GM10266 (cell line): ENCODE measurements around the gene TNIK.

Experiments
- DNase-seq: peaks from one replicate; pipeline ENCODE4 v3.0.0; 2012; ENCODE audit errors: extremely low spot score
- TF ChIP-seq, protein P1 (sequence below): IDR thresholded peaks from 2 replicates; pipeline ENCODE4 v1.5.1; 2012; ENCODE audit warnings: mild to moderate bottlenecking, low read depth; ENCODE audit not compliant: control insufficient read depth, insufficient read depth; ENCODE audit errors: missing control alignments

The TNIK gene

DNA sequence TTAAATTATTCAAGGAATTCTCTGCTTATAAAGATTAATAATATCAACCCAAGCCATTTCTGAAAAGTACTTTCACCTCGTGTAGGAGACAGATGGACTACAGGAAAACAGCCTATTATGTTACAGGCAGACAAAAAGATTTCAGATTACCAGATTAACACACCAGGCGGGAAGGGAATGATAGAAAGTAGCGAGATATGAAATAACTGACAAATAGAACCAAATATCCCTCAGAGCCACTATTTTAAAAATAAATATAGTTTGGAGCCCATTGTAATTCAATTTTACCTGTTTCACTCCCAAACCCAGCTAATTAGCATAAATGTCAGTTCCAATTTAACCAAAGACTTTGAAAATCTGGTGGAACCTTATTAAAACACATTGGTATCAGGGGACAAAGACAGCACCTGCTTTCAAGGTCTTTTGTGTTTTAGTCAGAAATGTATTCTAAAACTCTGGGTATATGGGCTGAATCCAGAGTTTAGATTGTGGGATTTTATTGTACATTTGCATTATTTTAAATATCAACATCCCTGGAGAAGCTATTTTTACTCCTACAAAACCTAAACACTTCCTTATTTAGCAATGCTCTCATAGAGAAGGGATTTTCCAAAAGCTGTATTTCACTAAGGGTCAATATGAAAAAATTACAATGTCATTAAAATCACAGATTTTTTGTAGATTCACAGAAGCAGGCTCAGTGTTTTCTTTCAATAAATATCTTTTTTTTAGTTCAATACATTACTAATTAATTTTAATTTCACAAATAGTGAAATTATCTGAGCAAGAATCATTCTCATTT lies 138.4 kb downstream of the TNIK start:
- no peak for DNase-seq
- TF ChIP-seq, protein P1, sequence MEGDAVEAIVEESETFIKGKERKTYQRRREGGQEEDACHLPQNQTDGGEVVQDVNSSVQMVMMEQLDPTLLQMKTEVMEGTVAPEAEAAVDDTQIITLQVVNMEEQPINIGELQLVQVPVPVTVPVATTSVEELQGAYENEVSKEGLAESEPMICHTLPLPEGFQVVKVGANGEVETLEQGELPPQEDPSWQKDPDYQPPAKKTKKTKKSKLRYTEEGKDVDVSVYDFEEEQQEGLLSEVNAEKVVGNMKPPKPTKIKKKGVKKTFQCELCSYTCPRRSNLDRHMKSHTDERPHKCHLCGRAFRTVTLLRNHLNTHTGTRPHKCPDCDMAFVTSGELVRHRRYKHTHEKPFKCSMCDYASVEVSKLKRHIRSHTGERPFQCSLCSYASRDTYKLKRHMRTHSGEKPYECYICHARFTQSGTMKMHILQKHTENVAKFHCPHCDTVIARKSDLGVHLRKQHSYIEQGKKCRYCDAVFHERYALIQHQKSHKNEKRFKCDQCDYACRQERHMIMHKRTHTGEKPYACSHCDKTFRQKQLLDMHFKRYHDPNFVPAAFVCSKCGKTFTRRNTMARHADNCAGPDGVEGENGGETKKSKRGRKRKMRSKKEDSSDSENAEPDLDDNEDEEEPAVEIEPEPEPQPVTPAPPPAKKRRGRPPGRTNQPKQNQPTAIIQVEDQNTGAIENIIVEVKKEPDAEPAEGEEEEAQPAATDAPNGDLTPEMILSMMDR = no peak

DNA sequence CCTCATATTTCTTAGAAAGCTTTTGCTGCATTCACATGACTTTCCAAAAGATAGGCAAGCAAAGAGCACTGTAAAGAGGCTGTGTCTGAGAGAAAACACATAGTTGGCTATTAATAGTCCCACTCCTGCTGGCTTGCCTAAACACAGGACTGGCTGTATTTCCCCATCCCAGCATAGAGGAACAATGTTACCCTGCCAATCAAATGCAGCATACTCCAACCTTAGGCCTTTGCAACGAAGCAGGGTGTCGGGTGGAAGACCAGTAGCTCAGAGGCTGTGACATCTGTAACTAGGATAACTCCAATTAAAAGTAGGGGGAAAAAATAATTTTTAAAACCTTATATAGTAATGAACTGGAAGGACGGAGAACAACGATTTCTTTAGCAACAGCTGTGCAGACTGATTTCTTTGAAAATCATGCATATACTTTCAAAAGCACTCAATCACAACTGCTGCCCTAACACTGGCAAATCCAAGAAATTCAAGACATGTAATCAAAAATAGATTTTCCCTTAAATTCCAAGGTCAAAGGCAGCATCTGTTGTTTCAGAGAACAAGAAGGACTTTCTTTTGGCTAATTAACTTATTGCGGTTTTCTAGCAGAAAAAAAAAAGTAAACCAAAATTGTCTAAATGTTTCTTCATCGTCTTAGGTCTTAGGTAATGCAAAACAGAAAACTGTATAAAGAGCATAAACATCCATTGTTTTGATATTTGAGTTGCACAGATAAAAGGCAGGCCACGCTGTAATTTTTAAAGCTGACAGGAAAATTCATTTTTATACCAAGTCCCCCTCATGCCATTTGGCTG lies 139.3 kb downstream of the TNIK start:
- TF ChIP-seq, protein P1 = no peak
- no peak for DNase-seq

DNA sequence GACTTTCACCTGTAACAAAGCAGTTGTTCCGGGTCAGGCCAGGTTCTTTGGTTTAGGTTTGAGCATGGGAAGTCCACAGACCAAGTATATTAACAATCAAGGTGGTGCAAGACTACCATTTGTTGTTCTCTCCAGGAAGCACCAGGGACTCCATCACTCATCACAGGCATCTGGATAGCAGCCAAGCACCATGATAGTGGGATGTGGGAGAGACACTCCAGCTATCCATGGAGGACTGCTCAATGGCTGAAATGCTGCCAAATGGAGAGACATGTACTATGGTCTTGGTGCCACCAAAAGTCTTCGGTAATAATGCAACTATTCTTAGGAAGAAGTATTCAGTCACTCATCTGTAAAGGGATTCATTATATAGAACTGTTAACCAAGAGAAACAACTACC lies 143.0 kb downstream of the TNIK start:
- TF ChIP-seq, protein P1 = no peak

DNA sequence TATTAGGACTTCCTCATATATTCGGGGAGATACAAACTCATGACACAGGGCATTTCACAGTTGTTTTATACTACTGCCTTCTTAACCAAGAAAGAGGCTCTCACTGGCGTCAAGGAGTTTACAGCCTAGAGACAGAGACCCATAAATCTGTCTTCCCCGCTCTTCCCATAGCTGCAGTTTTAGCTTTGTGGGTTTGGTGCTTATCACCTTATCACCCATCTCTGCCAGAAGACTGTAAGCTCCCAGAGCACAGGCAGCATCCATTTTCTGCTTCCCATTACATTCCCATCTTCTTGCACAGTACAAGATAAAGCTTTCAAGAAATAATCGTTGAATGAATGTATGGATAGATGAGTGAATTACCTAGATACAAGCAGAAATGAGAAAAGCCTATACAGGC lies 144.3 kb downstream of the TNIK start:
- no peak for DNase-seq
- TF ChIP-seq, protein P1 = no peak

More for the DNA sequence above, 143.0 kb downstream of the TNIK start:
- no peak for DNase-seq

DNA sequence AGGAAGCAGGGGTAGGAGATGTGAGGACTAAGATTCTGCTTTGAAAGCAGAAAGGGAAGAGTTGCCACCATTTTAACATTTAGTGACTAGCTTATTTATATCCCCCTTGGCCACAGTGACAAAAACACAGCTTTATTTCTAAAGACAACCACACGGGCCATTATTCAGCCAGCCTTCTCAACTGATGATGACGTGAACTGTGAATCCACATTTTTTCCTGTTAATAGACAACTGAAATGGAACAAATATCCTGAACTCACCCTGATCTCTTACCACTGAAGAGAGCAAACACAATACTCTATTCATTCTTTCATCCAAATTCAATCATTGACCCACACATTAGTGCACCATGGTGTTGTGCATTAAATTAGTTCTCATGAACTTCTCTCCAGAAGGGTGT lies 145.1 kb downstream of the TNIK start:
- TF ChIP-seq, protein P1 = no peak

DNA sequence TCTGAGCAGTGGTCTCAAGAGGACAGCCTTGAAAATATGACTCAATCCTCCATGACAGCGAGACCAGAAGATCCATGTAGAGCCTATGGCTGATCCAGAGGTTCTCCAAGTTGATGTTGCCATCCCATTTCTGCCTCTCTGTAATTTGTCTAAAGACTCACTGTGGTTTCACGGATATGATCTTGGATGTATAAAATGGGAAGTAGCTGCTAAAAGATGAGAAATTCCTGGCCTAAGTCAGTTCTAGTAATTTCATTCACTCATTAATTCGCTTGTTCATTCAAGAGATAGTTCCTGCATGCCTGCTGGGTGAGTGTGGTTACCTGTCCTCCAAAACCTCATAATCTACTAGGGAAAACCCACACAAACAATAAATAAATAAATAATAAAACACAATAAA lies 145.9 kb downstream of the TNIK start:
- no peak for DNase-seq
- TF ChIP-seq, protein P1 = no peak

More for the DNA sequence above, 145.1 kb downstream of the TNIK start:
- no peak for DNase-seq

DNA sequence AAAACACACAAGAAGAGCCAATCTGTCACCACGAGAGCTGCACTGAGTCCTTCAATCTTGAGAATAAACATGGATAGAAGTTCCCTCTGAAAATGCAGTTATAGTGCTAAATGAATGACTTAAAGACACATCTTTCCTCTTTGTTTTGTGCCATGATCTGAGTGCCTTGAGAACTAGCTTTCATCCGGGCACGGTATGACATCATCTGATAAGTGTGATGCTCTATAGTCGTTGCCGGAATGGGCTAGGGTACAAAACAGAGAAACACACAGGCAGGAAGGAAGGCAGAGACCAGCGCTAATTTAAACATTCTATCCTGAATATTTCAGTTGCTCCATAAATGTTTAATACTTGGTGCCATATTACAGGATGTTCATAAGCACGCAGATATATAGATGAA lies 146.5 kb downstream of the TNIK start:
- DNase-seq = no peak

More for the DNA sequence above, 146.5 kb downstream of the TNIK start:
- TF ChIP-seq, protein P1 = no peak
